Sigmoid colon (tissue), 4 donors: ENCODE measurements around the gene NRXN3.

Source experiments
- CTCF ChIP-seq, 4 experiments: fragments of 450-650 bp in 3 of 4; fragments of 200-600 bp in 1 of 4; IDR thresholded peaks; one replicate each; pipeline ENCODE4 v1.5.1; 2016 to 2019; ENCODE audit warnings: antibody characterized with exemption in 4 of 4, mild to moderate bottlenecking in 3 of 4, moderate library complexity in 2 of 4
- POLR2A ChIP-seq, 2 donors: fragments of 450-650 bp; IDR thresholded peaks; one replicate each; pipeline ENCODE4 v1.6.1; 2016; ENCODE audit warnings: antibody characterized with exemption in 2 of 2, mild to moderate bottlenecking in 2 of 2, moderate library complexity in 2 of 2
- POLR2AphosphoS5 ChIP-seq, 4 donors: sonication (generic); formaldehyde crosslinking; IDR thresholded peaks; one replicate each; pipeline ENCODE4 v1.6.1; 2017; ENCODE audit warnings: antibody characterized with exemption in 4 of 4

GRCh38 chr14:79516009-79516408 is 1345.8 kb downstream of the NRXN3 start:
- TF ChIP-seq CTCF (IDR thresholded peaks at IDR 0.05) (no peak), POLR2AphosphoS5 (IDR thresholded peaks at IDR 0.05) (no peak), POLR2A (IDR thresholded peaks at IDR 0.05) (no peak)
